Vagina (tissue), 2 donors: Measurements from ENCODE around the gene PGLYRP2. TPM values are rescaled to one million over a fixed set of nuclear protein-coding genes. Genes with fewer than 3 reads are reported as not detected.

Experiments
- DNase-seq, 2 donors: peaks; one replicate each; pipeline ENCODE4 v3.0.0-alpha.2; 2017; ENCODE audit errors: extremely low spot score in 2 of 2
- H3K27ac ChIP-seq: fragments of 200-600 bp; sonication (generic); one replicate; pipeline ENCODE4 v1.5.1; 2019
- H3K27me3 ChIP-seq: fragments of 200-600 bp; sonication (generic); one replicate; pipeline ENCODE4 v1.5.1; 2019
- H3K36me3 ChIP-seq, 2 donors: fragments of 200-600 bp; sonication (generic); one replicate each; pipeline ENCODE4 v1.5.1; 2017 to 2019
- H3K4me1 ChIP-seq: fragments of 200-600 bp; sonication (generic); one replicate; pipeline ENCODE4 v1.5.1; 2019
- H3K4me3 ChIP-seq, 2 donors: fragments of 200-600 bp; sonication (generic); 1 replicate in 1 of 2; 2 replicates in 1 of 2; pipeline ENCODE4 v1.5.1; 2016 to 2019
- H3K9me3 ChIP-seq: fragments of 200-600 bp; sonication (generic); one replicate; pipeline ENCODE4 v1.5.1; 2019
- CTCF ChIP-seq, 3 experiments: fragments of 450-650 bp in 2 of 3; fragments of 200-600 bp in 1 of 3; sonication (generic) in 1 of 3; IDR thresholded peaks; one replicate each; pipeline ENCODE4 v1.5.1; 2017 to 2019; ENCODE audit warnings: antibody characterized with exemption in 3 of 3, mild to moderate bottlenecking in 2 of 3, moderate library complexity in 2 of 3
- POLR2A ChIP-seq, 2 donors: fragments of 450-650 bp; IDR thresholded peaks; one replicate each; pipeline ENCODE4 v1.6.1; 2017; ENCODE audit warnings: antibody characterized with exemption in 2 of 2, mild to moderate bottlenecking in 2 of 2, moderate library complexity in 2 of 2
- POLR2AphosphoS5 ChIP-seq, 2 donors: sonication (generic); formaldehyde crosslinking; IDR thresholded peaks; one replicate each; pipeline ENCODE4 v1.9.0; 2017; ENCODE audit warnings: antibody characterized with exemption in 2 of 2, mild to moderate bottlenecking in 2 of 2, low read depth in 1 of 2; ENCODE audit not compliant: insufficient read depth in 1 of 2
- intact Hi-C: fragments of 100-400 bp; cut with DNase I; formaldehyde crosslinking; loops from one replicate; pipeline ENCODE4 v1.15.1; 2023
- total RNA-seq: library from RNA; depleted of rRNA; stranded (reverse); fragments of >200 nt; gene quantifications from one replicate; pipeline ENCODE4 v1.2.3, GENCODE V29; 2016

PGLYRP2 gene
- total RNA-seq, 1 donor from 2014 or later, result not detected

- Histone ChIP-seq H3K36me3 (peaks cover 0 to 48% of the 10 kb centered on the region in 2 donors), H3K4me3 (no peak overlapping the region), H3K27me3 (no peaks in the 10 kb centered on the region), H3K9me3 (no peaks in the 10 kb centered on the region), H3K27ac (no peak overlapping the region), H3K4me1 (peaks cover 44% of the 10 kb centered on the region)
- TF ChIP-seq POLR2A (IDR thresholded peaks at IDR 0.05), result no peak
- no peak for TF ChIP-seq CTCF (IDR thresholded peaks at IDR 0.05)
- no peak for TF ChIP-seq POLR2AphosphoS5 (IDR thresholded peaks at IDR 0.05; ENCODE audit: insufficient read depth in 1 of 2, low read depth in 1 of 2)
- no peak for DNase-seq
- intact Hi-C loops, result no loop called here
Observed at GRCh38 chr19:15426485-15427349, 52.6 kb downstream of the PGLYRP2 start.

- intact Hi-C loops, result no loop called here
- no peaks in the 10 kb centered on the region for H3K27me3 ChIP-seq
Observed at GRCh38 chr19:15425321-15425950, 53.9 kb downstream of the PGLYRP2 start.

GRCh38 chr19:15424692-15425272, 54.5 kb downstream of the PGLYRP2 start:
- Histone ChIP-seq H3K36me3 (peaks cover 0 to 48% of the 10 kb centered on the region in 2 donors), H3K27me3 (no peaks in the 10 kb centered on the region), H3K4me1 (peaks cover 43% of the 10 kb centered on the region), H3K27ac (no peak overlapping the region), H3K4me3 (no peak overlapping the region), H3K9me3 (no peaks in the 10 kb centered on the region)
- TF ChIP-seq POLR2A (IDR thresholded peaks at IDR 0.05) (no peak), CTCF (IDR thresholded peaks at IDR 0.05) (no peak), POLR2AphosphoS5 (IDR thresholded peaks at IDR 0.05; ENCODE audit: insufficient read depth in 1 of 2, low read depth in 1 of 2) (no peak)
- intact Hi-C loops, result no loop called here
- DNase-seq, result no peak

More at GRCh38 chr19:15425321-15425950, 53.9 kb downstream of the PGLYRP2 start:
- Histone ChIP-seq H3K9me3 (no peaks in the 10 kb centered on the region), H3K27ac (no peak overlapping the region), H3K4me3 (no peak overlapping the region), H3K4me1 (peaks cover 43% of the 10 kb centered on the region), H3K36me3 (peaks cover 0 to 48% of the 10 kb centered on the region in 2 donors)
- TF ChIP-seq CTCF (IDR thresholded peaks at IDR 0.05), result no peak
- TF ChIP-seq POLR2AphosphoS5 (IDR thresholded peaks at IDR 0.05; ENCODE audit: insufficient read depth in 1 of 2, low read depth in 1 of 2), result no peak
- TF ChIP-seq POLR2A (IDR thresholded peaks at IDR 0.05), result no peak
- no peak for DNase-seq

- Histone ChIP-seq H3K27ac (no peak overlapping the region), H3K4me3 (no peak overlapping the region), H3K9me3 (no peaks in the 10 kb centered on the region), H3K4me1 (peaks cover 42% of the 10 kb centered on the region), H3K27me3 (no peaks in the 10 kb centered on the region), H3K36me3 (peaks cover 0 to 48% of the 10 kb centered on the region in 2 donors)
- intact Hi-C loops, result no loop called here
- DNase-seq, result no peak
- no peak for TF ChIP-seq POLR2A (IDR thresholded peaks at IDR 0.05)
- TF ChIP-seq POLR2AphosphoS5 (IDR thresholded peaks at IDR 0.05; ENCODE audit: insufficient read depth in 1 of 2, low read depth in 1 of 2), result no peak
- no peak for TF ChIP-seq CTCF (IDR thresholded peaks at IDR 0.05)
Observed at GRCh38 chr19:15424121-15424520, 55.2 kb downstream of the PGLYRP2 start.
